MM.1S (cell line): Measurements from ENCODE around the gene MAJIN.
"Not testable (repeated sequence)": the region's sequence is repeated elsewhere in the genome, so short reads cannot be mapped to it uniquely, and the experiment has no call there.

Experiments used
- DNase-seq: peaks from one replicate; pipeline ENCODE4 v3.0.0-alpha.2; 2015
- H2AFZ ChIP-seq: fragments of 300-600 bp; sonication (generic); 2 replicates; pipeline ENCODE4 v1.6.0; 2016; ENCODE audit warnings: antibody characterized with exemption, low read length
- H3F3A ChIP-seq: fragments of 300-600 bp; sonication (generic); 2 replicates; pipeline ENCODE4 v1.6.1; 2016; ENCODE audit warnings: mild to moderate bottlenecking, antibody characterized with exemption, low read length, moderate library complexity, mixed read lengths; ENCODE audit not compliant: insufficient read depth
- H3K27ac ChIP-seq: fragments of 300-600 bp; sonication (generic); 2 replicates; pipeline ENCODE4 v1.5.1; 2016; ENCODE audit warnings: mild to moderate bottlenecking, low read length
- H3K27me3 ChIP-seq: fragments of 300-600 bp; sonication (generic); replicated peaks from 2 replicates; pipeline ENCODE4 v1.6.0; 2016; ENCODE audit warnings: low read length; ENCODE audit not compliant: insufficient read depth
- H3K36me3 ChIP-seq: fragments of 300-600 bp; sonication (generic); replicated peaks from 2 replicates; pipeline ENCODE4 v1.6.1; 2016; ENCODE audit warnings: mild to moderate bottlenecking, low read length, mixed read lengths; ENCODE audit not compliant: insufficient read depth
- H3K4me1 ChIP-seq: fragments of 300-600 bp; sonication (generic); 2 replicates; pipeline ENCODE4 v1.6.1; 2016; ENCODE audit warnings: low read length, mixed read lengths
- H3K4me2 ChIP-seq: fragments of 300-600 bp; sonication (generic); 2 replicates; pipeline ENCODE4 v1.6.0; 2016; ENCODE audit warnings: low read depth, low read length
- H3K4me3 ChIP-seq: fragments of 300-600 bp; sonication (generic); 2 replicates; pipeline ENCODE4 v1.5.1; 2016; ENCODE audit warnings: low read length, mixed read lengths
- H3K79me2 ChIP-seq: fragments of 300-600 bp; sonication (generic); 2 replicates; pipeline ENCODE4 v1.6.1; 2016; ENCODE audit warnings: mixed run types, low read length, mixed read lengths
- H3K9ac ChIP-seq: fragments of 300-600 bp; sonication (generic); 2 replicates; pipeline ENCODE4 v1.6.1; 2016; ENCODE audit warnings: low read length, mixed read lengths
- H3K9me2 ChIP-seq: fragments of 300-600 bp; sonication (generic); replicated peaks from 2 replicates; pipeline ENCODE4 v1.6.1; 2016; ENCODE audit warnings: mild to moderate bottlenecking, low read length, mixed read lengths; ENCODE audit not compliant: insufficient read depth
- H3K9me3 ChIP-seq: fragments of 300-600 bp; sonication (generic); replicated peaks from 2 replicates; pipeline ENCODE4 v1.6.1; 2016; ENCODE audit warnings: mild to moderate bottlenecking, low read length, mixed read lengths; ENCODE audit not compliant: insufficient read depth
- H4K20me1 ChIP-seq: fragments of 300-600 bp; sonication (generic); 2 replicates; pipeline ENCODE4 v1.6.1; 2016; ENCODE audit warnings: mild to moderate bottlenecking, low read length, moderate library complexity, mixed read lengths; ENCODE audit not compliant: insufficient read depth
- EZH2 ChIP-seq: fragments of 300-600 bp; sonication (generic); optimal IDR thresholded peaks from 2 replicates; pipeline ENCODE3; 2017; ENCODE audit warnings: low read depth, mild to moderate bottlenecking, antibody characterized with exemption, low read length, mixed read lengths
- EZH2phosphoT487 ChIP-seq: fragments of 300-600 bp; sonication (generic); IDR thresholded peaks from 2 replicates; pipeline ENCODE4 v1.6.1; 2018; ENCODE audit warnings: antibody characterized with exemption, low read length
- TF ChIP-seq, protein P1 (sequence below): fragments of 300-600 bp; sonication (generic); IDR thresholded peaks from 2 replicates; pipeline ENCODE4 v1.5.1; 2016; ENCODE audit warnings: antibody characterized with exemption, low read length, mixed read lengths

The MAJIN gene

DNA sequence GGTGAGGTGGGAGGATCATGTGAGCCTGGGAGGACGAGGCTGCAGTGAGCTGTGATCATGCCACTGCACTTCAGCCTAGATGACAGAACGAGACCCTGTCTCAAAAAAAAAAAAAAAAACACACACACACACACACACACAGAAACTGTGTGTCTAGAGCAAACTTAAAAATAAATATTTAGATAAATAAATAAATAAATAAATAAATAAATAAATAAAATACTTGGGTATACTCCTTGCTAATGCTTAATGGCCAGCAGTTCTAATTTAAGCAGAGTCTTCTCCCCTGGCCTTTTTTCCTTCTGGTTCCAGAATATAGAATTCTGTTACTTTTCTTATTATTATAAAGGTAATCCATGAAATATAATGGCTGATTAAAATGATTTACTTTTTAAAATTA, 37.0 kb upstream of the MAJIN start:
- Histone ChIP-seq H3K9me2 (no peaks in the 10 kb centered on the region), H3K4me1 (peaks cover 7% of the 10 kb centered on the region; the same call in 1 of the 2 replicates), H2AFZ (no peak overlapping the region), H4K20me1 (no peaks in the 10 kb centered on the region), H3K9me3 (no peaks in the 10 kb centered on the region), H3K27ac (no peak overlapping the region), H3K4me3 (no peak overlapping the region), H3K79me2 (no peaks in the 10 kb centered on the region), H3K36me3 (no peaks in the 10 kb centered on the region), H3F3A (peaks cover 10% of the 10 kb centered on the region; the same call in 1 of the 2 replicates), H3K4me2 (no peak overlapping the region), H3K9ac (no peak overlapping the region), H3K27me3 (no peaks in the 10 kb centered on the region)
- DNase-seq = no peak
- TF ChIP-seq, protein P1, sequence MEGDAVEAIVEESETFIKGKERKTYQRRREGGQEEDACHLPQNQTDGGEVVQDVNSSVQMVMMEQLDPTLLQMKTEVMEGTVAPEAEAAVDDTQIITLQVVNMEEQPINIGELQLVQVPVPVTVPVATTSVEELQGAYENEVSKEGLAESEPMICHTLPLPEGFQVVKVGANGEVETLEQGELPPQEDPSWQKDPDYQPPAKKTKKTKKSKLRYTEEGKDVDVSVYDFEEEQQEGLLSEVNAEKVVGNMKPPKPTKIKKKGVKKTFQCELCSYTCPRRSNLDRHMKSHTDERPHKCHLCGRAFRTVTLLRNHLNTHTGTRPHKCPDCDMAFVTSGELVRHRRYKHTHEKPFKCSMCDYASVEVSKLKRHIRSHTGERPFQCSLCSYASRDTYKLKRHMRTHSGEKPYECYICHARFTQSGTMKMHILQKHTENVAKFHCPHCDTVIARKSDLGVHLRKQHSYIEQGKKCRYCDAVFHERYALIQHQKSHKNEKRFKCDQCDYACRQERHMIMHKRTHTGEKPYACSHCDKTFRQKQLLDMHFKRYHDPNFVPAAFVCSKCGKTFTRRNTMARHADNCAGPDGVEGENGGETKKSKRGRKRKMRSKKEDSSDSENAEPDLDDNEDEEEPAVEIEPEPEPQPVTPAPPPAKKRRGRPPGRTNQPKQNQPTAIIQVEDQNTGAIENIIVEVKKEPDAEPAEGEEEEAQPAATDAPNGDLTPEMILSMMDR = no peak

DNA sequence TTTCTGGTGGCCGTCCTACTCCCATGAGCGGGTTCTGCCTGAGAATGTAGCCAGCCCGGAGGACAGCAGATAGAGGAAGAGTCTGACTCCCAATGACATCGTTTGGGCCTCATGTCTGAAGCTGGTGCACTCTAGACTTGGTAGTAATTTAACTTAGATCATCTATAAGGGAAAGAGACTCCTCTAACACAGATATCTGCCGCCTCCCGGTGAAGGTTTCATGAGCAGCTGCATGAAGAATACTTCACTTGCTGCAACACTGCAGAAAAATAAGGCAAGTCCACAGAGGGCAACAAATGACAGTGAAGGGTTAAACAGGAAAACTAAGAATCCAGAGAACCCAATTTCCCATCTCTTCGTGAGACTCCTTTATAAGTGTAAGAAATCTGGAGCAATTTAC, 36.1 kb upstream of the MAJIN start:
- no peaks in the 10 kb centered on the region for H4K20me1 ChIP-seq
- no peaks in the 10 kb centered on the region for H3K9me2 ChIP-seq
- H3K9me3 ChIP-seq = no peaks in the 10 kb centered on the region
- no peak overlapping the region for H3K27ac ChIP-seq
- no peak overlapping the region for H3K4me3 ChIP-seq
- H3K9ac ChIP-seq = no peak overlapping the region
- no peak overlapping the region for H2AFZ ChIP-seq
- H3K4me1 ChIP-seq = peaks cover 3% of the 10 kb centered on the region; the same call in 1 of the 2 replicates
- DNase-seq = no peak
- H3F3A ChIP-seq = peaks cover 3% of the 10 kb centered on the region; the same call in 1 of the 2 replicates
- H3K27me3 ChIP-seq = no peaks in the 10 kb centered on the region
- H3K79me2 ChIP-seq = no peaks in the 10 kb centered on the region
- TF ChIP-seq, protein P1 = no peak
- TF ChIP-seq EZH2 (no peak), EZH2phosphoT487 (no peak)
- no peak overlapping the region for H3K4me2 ChIP-seq
- no peaks in the 10 kb centered on the region for H3K36me3 ChIP-seq

DNA sequence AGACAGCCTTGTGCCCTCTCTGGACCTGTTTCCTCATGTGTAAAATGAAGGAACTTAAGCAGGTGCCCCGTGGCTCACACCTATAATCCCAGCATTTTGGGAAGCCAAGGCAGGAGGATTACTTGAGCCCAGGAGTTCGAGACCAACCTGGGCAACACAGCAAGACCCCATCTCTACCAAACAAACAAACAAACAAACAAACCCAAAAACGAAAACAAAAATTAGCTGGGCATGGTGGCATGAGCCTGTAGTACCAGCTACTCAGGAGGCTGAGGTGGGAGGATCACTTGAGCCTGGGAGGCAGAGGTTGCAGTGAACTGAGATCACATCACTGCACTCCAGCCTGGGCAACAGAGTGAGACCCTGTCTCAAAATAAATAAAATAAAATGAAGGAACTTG, 32.1 kb upstream of the MAJIN start:
- not testable (repeated sequence) for H3K4me2 ChIP-seq, H4K20me1 ChIP-seq, H3K4me1 ChIP-seq, H3K27ac ChIP-seq, H3K79me2 ChIP-seq, DNase-seq, H3F3A ChIP-seq, H3K4me3 ChIP-seq, H2AFZ ChIP-seq, H3K9me2 ChIP-seq, H3K27me3 ChIP-seq, H3K9ac ChIP-seq, H3K36me3 ChIP-seq, H3K9me3 ChIP-seq

DNA sequence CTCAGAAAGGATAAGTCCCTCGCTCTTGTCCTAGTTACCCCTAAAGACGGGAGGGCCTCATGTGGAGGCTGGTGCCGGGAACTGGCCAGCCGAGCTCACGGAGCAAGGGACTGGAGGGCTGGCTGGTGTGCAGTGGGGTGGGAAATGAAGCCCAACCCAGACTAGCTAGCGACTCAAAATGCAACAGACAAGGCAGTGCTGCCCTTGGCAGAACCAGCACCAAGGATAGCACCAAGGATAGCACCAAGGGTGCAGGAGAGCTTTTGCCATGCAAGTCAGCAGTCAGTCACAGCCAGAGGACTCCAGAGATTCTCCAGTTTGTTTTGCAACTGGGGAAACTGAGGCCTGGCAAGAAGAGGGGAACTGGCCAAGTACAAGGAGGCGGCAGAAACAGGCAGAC, 31.4 kb upstream of the MAJIN start:
- Histone ChIP-seq H2AFZ (no peak overlapping the region), H3K4me2 (no peak overlapping the region), H3K79me2 (no peaks in the 10 kb centered on the region), H3K9me3 (no peaks in the 10 kb centered on the region), H3K4me1 (no peaks in the 10 kb centered on the region), H3K27me3 (no peaks in the 10 kb centered on the region), H3K9me2 (no peaks in the 10 kb centered on the region), H3F3A (no peaks in the 10 kb centered on the region), H3K36me3 (no peaks in the 10 kb centered on the region), H3K4me3 (no peak overlapping the region), H4K20me1 (no peaks in the 10 kb centered on the region), H3K27ac (no peak overlapping the region), H3K9ac (no peak overlapping the region)
- DNase-seq = no peak
- TF ChIP-seq, protein P1 = no peak
- TF ChIP-seq EZH2phosphoT487 (no peak), EZH2 (no peak)
